Effector memory CD4-positive, alpha-beta T cell (primary cell): ENCODE data around the gene ADNP2.

Experiments used
- DNase-seq, 3 donors: peaks; one replicate each; pipeline ENCODE4 v3.0.0-alpha.2; 2020
- H3K27ac ChIP-seq: 2 replicates; pipeline ENCODE4 v1.7.0; 2013; ENCODE audit warnings: mild to moderate bottlenecking, low read length, moderate library complexity; ENCODE audit not compliant: insufficient read depth, poor library complexity, severe bottlenecking
- H3K27me3 ChIP-seq: replicated peaks from 2 replicates; pipeline ENCODE4 v1.7.0; 2013; ENCODE audit warnings: mild to moderate bottlenecking, low read length; ENCODE audit not compliant: insufficient read depth, control insufficient read depth, poor library complexity, severe bottlenecking
- H3K36me3 ChIP-seq: 2 replicates; pipeline ENCODE4 v1.7.0; 2013; ENCODE audit warnings: mild to moderate bottlenecking, low read length, moderate library complexity; ENCODE audit not compliant: control insufficient read depth, insufficient read depth
- H3K4me1 ChIP-seq: 2 replicates; pipeline ENCODE4 v1.7.0; 2013; ENCODE audit warnings: low read length, mild to moderate bottlenecking; ENCODE audit not compliant: control insufficient read depth, insufficient read depth, poor library complexity, severe bottlenecking
- H3K4me3 ChIP-seq: 2 replicates; pipeline ENCODE4 v1.7.0; 2013; ENCODE audit warnings: low read length, low read depth, mild to moderate bottlenecking; ENCODE audit not compliant: insufficient read depth, poor library complexity, severe bottlenecking
- H3K9me3 ChIP-seq: 2 replicates; pipeline ENCODE4 v1.7.0; 2013; ENCODE audit warnings: mild to moderate bottlenecking, low read length, moderate library complexity; ENCODE audit not compliant: control insufficient read depth

The ADNP2 gene

DNA sequence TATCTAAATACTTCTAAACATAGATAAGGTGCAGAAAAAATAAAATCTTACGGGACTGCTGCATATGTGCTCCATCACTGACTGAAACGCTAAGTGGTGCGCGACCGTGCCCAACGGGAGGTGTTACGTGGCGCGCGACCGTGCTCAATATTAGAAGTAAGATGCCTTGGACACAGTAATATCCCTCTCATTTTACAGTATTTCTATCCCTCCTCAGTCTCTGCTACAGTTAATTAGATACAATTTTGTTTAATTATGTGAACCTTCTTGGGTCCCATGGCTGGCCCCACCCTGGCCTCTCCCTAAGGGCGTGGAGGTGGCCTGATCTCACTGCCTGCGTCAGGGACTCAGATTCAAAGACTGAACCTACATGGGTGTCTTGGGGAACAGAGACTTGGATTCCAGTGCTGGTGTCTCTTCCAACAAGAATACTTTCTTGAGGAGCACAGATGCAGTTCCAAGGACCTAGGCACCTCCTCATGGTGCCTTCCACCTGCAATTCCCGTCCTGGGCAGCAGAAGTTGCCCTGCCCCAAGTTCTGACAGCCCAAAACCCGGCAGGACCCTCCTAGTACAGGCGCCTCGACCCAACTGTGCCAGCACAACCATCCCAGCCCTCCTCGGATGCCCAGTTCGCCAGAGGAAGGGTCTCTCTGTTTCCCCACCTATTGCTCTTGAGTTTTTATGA, 79.0 kb downstream of the ADNP2 start:
- DNase-seq, result no peak
- no peak overlapping the region for H3K4me3 ChIP-seq
- H3K36me3 ChIP-seq, result no peaks in the 10 kb centered on the region
- no peaks in the 10 kb centered on the region for H3K4me1 ChIP-seq
- no peaks in the 10 kb centered on the region for H3K9me3 ChIP-seq
- no peak overlapping the region for H3K27ac ChIP-seq
- H3K27me3 ChIP-seq, result no peaks in the 10 kb centered on the region

DNA sequence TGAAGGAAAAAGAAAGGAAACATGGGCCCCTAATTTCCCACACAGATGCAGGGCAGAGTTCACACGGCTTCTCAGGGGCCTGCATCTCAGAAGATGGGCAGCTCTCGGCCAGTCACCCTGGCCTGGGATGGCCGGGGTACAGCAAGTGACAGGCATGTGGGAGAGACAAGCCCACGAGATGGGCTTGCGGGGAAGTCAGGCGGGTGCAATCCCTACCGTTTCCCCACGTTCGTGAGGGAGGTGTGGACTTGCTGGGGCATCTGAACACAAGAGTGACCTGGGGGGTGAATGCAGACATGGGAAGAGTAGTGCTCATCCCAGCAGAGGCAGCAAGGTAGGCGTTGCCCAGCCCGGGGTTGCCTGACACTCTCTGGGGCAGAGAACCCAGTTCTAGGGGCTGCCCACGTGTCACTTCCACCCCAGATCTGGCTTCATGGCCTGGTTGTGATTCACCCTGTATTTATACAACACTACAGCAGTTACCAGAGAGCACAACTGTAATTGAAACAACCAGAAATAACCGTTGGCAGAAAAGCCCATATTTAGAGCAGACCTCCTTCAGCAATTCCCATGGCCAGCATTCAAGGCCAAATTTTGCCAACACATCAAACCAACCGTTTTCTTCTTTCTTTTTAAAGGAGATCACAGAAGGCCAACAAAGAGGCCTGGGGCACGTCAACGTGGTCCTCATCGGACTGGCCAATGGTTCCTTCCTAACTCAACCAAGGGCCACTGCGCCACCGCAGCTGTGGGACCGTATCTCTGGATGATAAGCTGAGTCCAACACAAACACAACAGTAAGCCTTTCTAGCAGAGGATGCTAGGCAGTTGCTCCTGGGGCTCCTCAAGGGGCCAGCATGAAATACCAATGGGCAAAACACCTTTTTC, 79.8 kb downstream of the ADNP2 start:
- DNase-seq, result no peak
- Histone ChIP-seq H3K27me3 (no peaks in the 10 kb centered on the region), H3K4me3 (no peak overlapping the region), H3K9me3 (no peaks in the 10 kb centered on the region), H3K4me1 (no peaks in the 10 kb centered on the region), H3K36me3 (no peaks in the 10 kb centered on the region), H3K27ac (no peak overlapping the region)

- no peak for DNase-seq
- Histone ChIP-seq H3K27ac (no peak overlapping the region), H3K27me3 (no peaks in the 10 kb centered on the region), H3K9me3 (no peaks in the 10 kb centered on the region), H3K36me3 (no peaks in the 10 kb centered on the region), H3K4me1 (no peaks in the 10 kb centered on the region), H3K4me3 (no peak overlapping the region)
Observed at GRCh38 chr18:80189531-80189865, 80.4 kb downstream of the ADNP2 start.
